CD4-positive, alpha-beta memory T cell (primary cell): ENCODE results near the gene ACSF2. TPM values are rescaled to one million over a fixed set of nuclear protein-coding genes. Genes with fewer than 3 reads are reported as not detected.

Source experiments
- CTCF ChIA-PET: fragments of 350-600 bp; sonication (Branson Sonifier 250); formaldehyde crosslinking; loops from one replicate; lab custom pipeline; 2021; ENCODE audit warnings: inconsistent platforms; ENCODE audit not compliant: partially characterized antibody; lab: Charles Lee
- POLR2A ChIA-PET: fragments of 350-600 bp; sonication (Branson Sonifier 250); formaldehyde crosslinking; loops from one replicate; lab custom pipeline; 2021; ENCODE audit not compliant: partially characterized antibody; lab: Charles Lee
- DNase-seq, 5 donors: peaks; one replicate each; pipeline versions ENCODE4 v3.0.0 to v3.0.0-alpha.2; 2020 to 2022; ENCODE audit warnings: mixed read lengths in 1 of 5
- H3K27ac ChIP-seq: one replicate; pipeline ENCODE4 v1.7.0; 2013; ENCODE audit warnings: low read depth, low read length
- H3K27me3 ChIP-seq: 2 replicates; pipeline ENCODE4 v1.7.0; 2013; ENCODE audit warnings: mild to moderate bottlenecking, low read length, moderate library complexity; ENCODE audit not compliant: insufficient read depth
- H3K36me3 ChIP-seq: 2 replicates; pipeline ENCODE4 v1.7.0; 2013; ENCODE audit warnings: mild to moderate bottlenecking, low read length, moderate library complexity; ENCODE audit not compliant: insufficient read depth
- H3K4me1 ChIP-seq: 2 replicates; pipeline ENCODE4 v1.7.0; 2013; ENCODE audit warnings: mild to moderate bottlenecking, low read length, moderate library complexity; ENCODE audit not compliant: insufficient read depth
- H3K4me3 ChIP-seq, 2 donors: one replicate each; pipeline ENCODE4 v1.7.0; 2013; ENCODE audit warnings: low read length in 2 of 2, mild to moderate bottlenecking in 1 of 2
- H3K9me3 ChIP-seq, 2 donors: one replicate each; pipeline ENCODE4 v1.7.0; 2013; ENCODE audit warnings: low read length in 2 of 2, control low read depth in 1 of 2; ENCODE audit not compliant: control insufficient read depth in 1 of 2
- H3K27ac Mint-ChIP-seq, 7 donors: one replicate each; pipeline ENCODE4 v1.8.0; 2020 to 2021; ENCODE audit warnings: mixed read lengths in 7 of 7, mild to moderate bottlenecking in 6 of 7, inconsistent platforms in 3 of 7, moderate library complexity in 3 of 7
- H3K27me3 Mint-ChIP-seq, 2 donors: one replicate each; pipeline ENCODE4 v1.8.0; 2020 to 2021; ENCODE audit warnings: mixed read lengths in 2 of 2
- H3K36me3 Mint-ChIP-seq, 2 donors: one replicate each; pipeline ENCODE4 v1.8.0; 2020 to 2021; ENCODE audit warnings: mixed read lengths in 2 of 2, inconsistent platforms in 1 of 2, mild to moderate bottlenecking in 1 of 2
- H3K4me1 Mint-ChIP-seq, 4 donors: one replicate each; pipeline ENCODE4 v1.8.0; 2020 to 2021; ENCODE audit warnings: mixed read lengths in 4 of 4, mild to moderate bottlenecking in 1 of 4
- H3K4me3 Mint-ChIP-seq, 8 donors: one replicate each; pipeline ENCODE4 v1.8.0; 2020 to 2021; ENCODE audit warnings: mixed read lengths in 8 of 8, mild to moderate bottlenecking in 7 of 8, moderate library complexity in 6 of 8, inconsistent platforms in 3 of 8
- H3K9me3 Mint-ChIP-seq, 8 donors: one replicate each; pipeline ENCODE4 v1.8.0; 2020 to 2021; ENCODE audit warnings: mixed read lengths in 8 of 8, mild to moderate bottlenecking in 5 of 8, inconsistent platforms in 3 of 8, moderate library complexity in 1 of 8
- intact Hi-C: fragments of 100-400 bp; cut with micrococcal nuclease; formaldehyde crosslinking; loops from one replicate; pipeline ENCODE4 v1.15.1; 2023
- polyA plus RNA-seq, 2 donors: library from polyadenylated mRNA; unstranded; fragments of 300-500 nt; fragmentation: Illumina TruSeq; gene quantifications; one replicate each; pipeline ENCODE4 v1.2.3, GENCODE V29; 2021
- total RNA-seq, 2 experiments: library from RNA; stranded (reverse); gene quantifications; one replicate each; pipeline ENCODE4 v1.2.3, GENCODE V29; 2021

The ACSF2 gene
- total and polyA plus RNA-seq, 4 experiments from 2014 or later, result 1.7 to 24.8 (median 11.6) TPM

GRCh38 chr17:50458270-50458669 is 32.3 kb downstream of the ACSF2 start:
- Mint-ChIP-seq H3K27ac (peak overlapping the region in 1 of 7 donors; percentile 2), H3K36me3 (peaks cover 0 to 5% of the 10 kb centered on the region in 2 donors), H3K4me3 (no peak overlapping the region), H3K4me1 (peaks cover 0 to 5% (median 0%) of the 10 kb centered on the region in 4 donors), H3K9me3 (no peaks in the 10 kb centered on the region), H3K27me3 (no peaks in the 10 kb centered on the region)
- Histone ChIP-seq H3K9me3 (no peaks in the 10 kb centered on the region), H3K27me3 (no peaks in the 10 kb centered on the region), H3K36me3 (no peaks in the 10 kb centered on the region), H3K27ac (no peak overlapping the region), H3K4me1 (no peaks in the 10 kb centered on the region), H3K4me3 (no peak overlapping the region)
- POLR2A ChIA-PET, result no interaction called here
- intact Hi-C loops, result no loop called here
- CTCF ChIA-PET, result no interaction called here
- DNase-seq, result no peak

- POLR2A ChIA-PET, result no interaction called here
- Mint-ChIP-seq H3K27ac (no peak overlapping the region), H3K36me3 (peaks cover 0 to 5% of the 10 kb centered on the region in 2 donors), H3K9me3 (no peaks in the 10 kb centered on the region), H3K4me1 (peaks cover 0 to 5% (median 0%) of the 10 kb centered on the region in 4 donors), H3K4me3 (no peak overlapping the region), H3K27me3 (no peaks in the 10 kb centered on the region)
- Histone ChIP-seq H3K27me3 (no peaks in the 10 kb centered on the region), H3K4me1 (no peaks in the 10 kb centered on the region), H3K27ac (no peak overlapping the region), H3K36me3 (no peaks in the 10 kb centered on the region), H3K9me3 (no peaks in the 10 kb centered on the region), H3K4me3 (no peak overlapping the region)
- intact Hi-C loops, result no loop called here
- CTCF ChIA-PET, result no interaction called here
- no peak for DNase-seq
Observed at GRCh38 chr17:50458701-50459676, 33.0 kb downstream of the ACSF2 start.

- Mint-ChIP-seq H3K36me3 (peaks cover 0 to 5% of the 10 kb centered on the region in 2 donors), H3K27ac (no peak overlapping the region), H3K4me3 (no peak overlapping the region), H3K27me3 (no peaks in the 10 kb centered on the region), H3K9me3 (no peaks in the 10 kb centered on the region), H3K4me1 (peaks cover 0 to 5% (median 0%) of the 10 kb centered on the region in 4 donors)
- Histone ChIP-seq H3K4me1 (no peaks in the 10 kb centered on the region), H3K9me3 (no peaks in the 10 kb centered on the region), H3K4me3 (no peak overlapping the region), H3K36me3 (no peaks in the 10 kb centered on the region), H3K27me3 (no peaks in the 10 kb centered on the region), H3K27ac (no peak overlapping the region)
- no peak for DNase-seq
- ChIA-PET POLR2A (no interaction called here), CTCF (no interaction called here)
- intact Hi-C loops, result no loop called here
Observed at GRCh38 chr17:50459756-50460155, 33.7 kb downstream of the ACSF2 start.

GRCh38 chr17:50460831-50461526 is 35.0 kb downstream of the ACSF2 start:
- peaks cover 0 to 6% of the 10 kb centered on the region in 2 donors for H3K27me3 Mint-ChIP-seq
- ChIA-PET CTCF (no interaction called here), POLR2A (no interaction called here)
- no peaks in the 10 kb centered on the region for H3K9me3 ChIP-seq
- no peak overlapping the region for H3K4me3 ChIP-seq
- H3K4me1 Mint-ChIP-seq, result peaks cover 0 to 12% (median 0%) of the 10 kb centered on the region in 4 donors
- H3K4me3 Mint-ChIP-seq, result no peak overlapping the region
- intact Hi-C loops, result no loop called here
- H3K4me1 ChIP-seq, result no peaks in the 10 kb centered on the region
- H3K9me3 Mint-ChIP-seq, result no peaks in the 10 kb centered on the region
- H3K27ac ChIP-seq, result no peak overlapping the region
- H3K36me3 ChIP-seq, result no peaks in the 10 kb centered on the region
- H3K36me3 Mint-ChIP-seq, result peaks cover 0 to under 1% of the 10 kb centered on the region in 2 donors
- H3K27me3 ChIP-seq, result no peaks in the 10 kb centered on the region
- no peak for DNase-seq
- no peak overlapping the region for H3K27ac Mint-ChIP-seq

GRCh38 chr17:50461550-50462132 is 35.6 kb downstream of the ACSF2 start:
- H3K4me3 Mint-ChIP-seq, result no peak overlapping the region
- ChIA-PET POLR2A (no interaction called here), CTCF (no interaction called here)
- intact Hi-C loops, result no loop called here
- peaks cover 0 to 6% of the 10 kb centered on the region in 2 donors for H3K27me3 Mint-ChIP-seq
- Histone ChIP-seq H3K9me3 (no peaks in the 10 kb centered on the region), H3K36me3 (no peaks in the 10 kb centered on the region), H3K4me1 (no peaks in the 10 kb centered on the region), H3K27ac (no peak overlapping the region), H3K4me3 (no peak overlapping the region), H3K27me3 (no peaks in the 10 kb centered on the region)
- DNase-seq, result no peak
- no peak overlapping the region for H3K27ac Mint-ChIP-seq
- no peaks in the 10 kb centered on the region for H3K9me3 Mint-ChIP-seq
- H3K4me1 Mint-ChIP-seq, result peaks cover 0 to 15% (median 4%) of the 10 kb centered on the region in 4 donors
- H3K36me3 Mint-ChIP-seq, result no peaks in the 10 kb centered on the region

GRCh38 chr17:50462446-50462845 is 36.4 kb downstream of the ACSF2 start:
- no peaks in the 10 kb centered on the region for H3K36me3 Mint-ChIP-seq
- Histone ChIP-seq H3K4me1 (no peaks in the 10 kb centered on the region), H3K36me3 (no peaks in the 10 kb centered on the region), H3K27me3 (no peaks in the 10 kb centered on the region), H3K9me3 (no peaks in the 10 kb centered on the region), H3K27ac (no peak overlapping the region), H3K4me3 (no peak overlapping the region)
- no peak overlapping the region for H3K4me3 Mint-ChIP-seq
- H3K27me3 Mint-ChIP-seq, result peaks cover 0 to 6% of the 10 kb centered on the region in 2 donors
- no peaks in the 10 kb centered on the region for H3K9me3 Mint-ChIP-seq
- no peak for DNase-seq
- CTCF ChIA-PET, result no interaction called here
- H3K27ac Mint-ChIP-seq, result no peak overlapping the region
- POLR2A ChIA-PET, result no interaction called here
- intact Hi-C loops, result no loop called here
- H3K4me1 Mint-ChIP-seq, result peaks cover 0 to 23% (median 7%) of the 10 kb centered on the region in 4 donors

- peaks cover 10% of the 10 kb centered on the region for H3K27me3 ChIP-seq
- H3K9me3 ChIP-seq, result no peaks in the 10 kb centered on the region
- no peak overlapping the region for H3K27ac ChIP-seq
- H3K4me3 ChIP-seq, result no peak overlapping the region
- no peak for DNase-seq
- CTCF ChIA-PET, result no interaction called here
- POLR2A ChIA-PET, result no interaction called here
- H3K36me3 Mint-ChIP-seq, result no peaks in the 10 kb centered on the region
- peaks cover 8 to 12% of the 10 kb centered on the region in 2 donors for H3K27me3 Mint-ChIP-seq
- intact Hi-C loops, result no loop called here
- no peak overlapping the region for H3K27ac Mint-ChIP-seq
- H3K4me1 ChIP-seq, result peaks cover 3% of the 10 kb centered on the region
- H3K4me1 Mint-ChIP-seq, result peaks cover 4 to 26% (median 13%) of the 10 kb centered on the region in 4 donors
- H3K36me3 ChIP-seq, result no peaks in the 10 kb centered on the region
- H3K9me3 Mint-ChIP-seq, result no peaks in the 10 kb centered on the region
- no peak overlapping the region for H3K4me3 Mint-ChIP-seq
Observed at GRCh38 chr17:50464121-50464520, 38.1 kb downstream of the ACSF2 start.
